GM18505 (cell line): Measurements from ENCODE around the gene CD72.
"Not testable (repeated sequence)": the region's sequence is repeated elsewhere in the genome, so short reads cannot be mapped to it uniquely, and the experiment has no call there.

Experiments used
- ATAC-seq: cut with Tn5 transposase; IDR thresholded peaks from one replicate; pipeline ENCODE4 v1.9.1; 2021; ENCODE audit not compliant: unreplicated experiment
- POLR2A ChIP-seq: IDR thresholded peaks from 4 replicates; pipeline ENCODE4 v1.6.1; 2011; ENCODE audit warnings: borderline replicate concordance; ENCODE audit not compliant: insufficient read depth, insufficient read length; ENCODE audit errors: extremely low read depth

CD72 gene

GRCh38 chr9:35657546-35658136 lies 39.4 kb upstream of the CD72 start, which contains the start of gene RMRP:
Gene RMRP (minus strand): TSS chr9:35658019.
- no peak for TF ChIP-seq POLR2A
- peak; percentile 77 for ATAC-seq

- TF ChIP-seq POLR2A: no peak
- ATAC-seq: no peak
Observed at GRCh38 chr9:35656831-35657545, 38.8 kb upstream of the CD72 start.

GRCh38 chr9:35656348-35656747 lies 38.1 kb upstream of the CD72 start:
- no peak for ATAC-seq

GRCh38 chr9:35653611-35654010 lies 35.4 kb upstream of the CD72 start:
- no peak for TF ChIP-seq POLR2A
- no peak for ATAC-seq

More at GRCh38 chr9:35656348-35656747, 38.1 kb upstream of the CD72 start:
- no peak for TF ChIP-seq POLR2A

- TF ChIP-seq POLR2A: no peak
- no peak for ATAC-seq
Observed at GRCh38 chr9:35652829-35653209, 34.6 kb upstream of the CD72 start.

- no peak for ATAC-seq
- no peak for TF ChIP-seq POLR2A
Observed at GRCh38 chr9:35651956-35652828, 34.0 kb upstream of the CD72 start.

GRCh38 chr9:35650341-35651158 lies 32.3 kb upstream of the CD72 start, which contains the start of gene SIT1:
Gene SIT1 (minus strand): TSS chr9:35650931. CDS start chr9:35650853, 78 bp downstream.
- no peak for TF ChIP-seq POLR2A
- no peak for ATAC-seq

- ATAC-seq: no peak
- no peak for TF ChIP-seq POLR2A
Observed at GRCh38 chr9:35649431-35650340, 31.5 kb upstream of the CD72 start.

- peak; percentile 84 for TF ChIP-seq POLR2A
- ATAC-seq: peak; percentile 83
Observed at GRCh38 chr9:35646533-35647265, 28.5 kb upstream of the CD72 start.

GRCh38 chr9:35646153-35646532 lies 27.9 kb upstream of the CD72 start:
- no peak for TF ChIP-seq POLR2A
- ATAC-seq: no peak

GRCh38 chr9:35645736-35646135 lies 27.5 kb upstream of the CD72 start:
- not testable (repeated sequence) for ATAC-seq
